GM10847 (cell line): ENCODE data around the gene CORIN.

Source experiments
- POLR2A ChIP-seq: IDR thresholded peaks from 2 replicates; pipeline ENCODE4 v1.6.1; 2011; ENCODE audit not compliant: insufficient read length; ENCODE audit errors: extremely low read depth

Gene CORIN

DNA sequence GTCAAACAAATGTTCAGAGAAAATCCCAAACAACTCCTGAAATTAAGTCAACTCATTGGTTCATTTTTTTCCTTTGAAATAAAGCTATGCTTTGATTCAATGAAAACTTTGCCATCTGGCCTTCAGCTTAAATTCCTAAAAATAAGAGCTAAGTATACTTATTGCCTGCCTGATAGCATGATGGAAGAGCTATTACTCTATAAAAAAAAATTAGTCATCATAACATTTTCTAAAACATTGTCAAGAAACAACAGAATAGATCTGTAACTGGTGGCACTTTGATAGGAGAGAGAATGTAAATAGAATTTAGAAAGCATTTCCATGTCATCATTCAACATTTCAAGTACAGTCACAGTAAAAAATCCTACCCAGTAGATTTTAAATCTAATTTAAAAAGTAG is 136.6 kb downstream of the CORIN start:
- TF ChIP-seq POLR2A, result no peak

DNA sequence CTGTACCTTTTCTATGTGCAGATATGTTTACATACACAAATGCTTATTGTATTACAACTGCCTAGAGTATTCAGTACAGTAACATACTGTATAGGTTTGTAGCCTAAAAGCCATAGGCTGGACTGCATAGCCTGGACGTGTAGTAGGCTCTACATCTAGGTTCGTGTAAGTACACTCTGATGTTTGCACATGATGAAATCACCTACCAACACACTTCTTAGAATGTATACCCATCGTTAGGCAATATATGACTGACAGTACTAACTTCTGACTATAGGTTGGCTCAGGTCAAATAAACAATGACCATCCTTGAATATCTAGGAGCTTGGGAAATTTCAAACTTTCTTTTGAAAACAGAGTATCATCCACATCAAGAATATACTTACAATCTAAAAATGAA is 139.0 kb downstream of the CORIN start:
- TF ChIP-seq POLR2A, result no peak

DNA sequence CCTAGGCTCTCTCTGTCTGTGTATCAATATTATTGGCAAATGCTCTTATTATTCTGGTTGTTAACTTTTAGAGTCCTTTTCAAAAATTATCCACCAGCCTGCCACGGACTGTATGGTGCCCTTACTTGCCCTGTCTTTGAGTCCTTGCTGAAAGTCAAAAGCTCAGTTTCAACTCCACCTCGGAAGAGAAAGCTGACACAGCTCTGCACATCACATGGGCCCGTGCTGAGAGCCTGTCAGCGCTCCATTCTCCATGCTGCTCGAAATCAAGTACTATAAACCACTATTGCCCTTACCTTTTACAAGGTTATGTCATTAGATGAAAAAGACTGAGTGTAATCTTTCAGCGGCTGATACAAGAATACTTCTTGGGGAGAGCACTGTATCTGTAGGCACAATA is 141.0 kb downstream of the CORIN start:
- TF ChIP-seq POLR2A, result no peak

DNA sequence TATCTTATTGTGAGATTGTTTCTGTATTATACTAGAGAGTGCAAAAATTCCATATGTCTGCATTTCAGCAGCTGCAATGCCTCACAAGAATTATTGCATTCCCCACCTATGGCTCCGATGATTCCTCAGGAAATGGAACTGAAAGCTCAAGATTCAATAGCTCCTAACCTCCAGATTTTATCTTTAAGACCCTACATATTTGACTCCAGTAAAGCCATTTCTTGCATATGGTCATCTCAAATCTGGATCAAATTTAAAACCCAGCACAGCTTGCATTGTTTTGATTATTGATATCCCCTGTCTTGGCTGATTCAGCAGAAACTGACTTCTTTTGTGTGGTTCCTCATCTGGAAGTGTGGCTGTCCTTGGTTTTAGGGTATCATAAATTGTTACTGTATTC is 142.6 kb downstream of the CORIN start:
- no peak for TF ChIP-seq POLR2A

DNA sequence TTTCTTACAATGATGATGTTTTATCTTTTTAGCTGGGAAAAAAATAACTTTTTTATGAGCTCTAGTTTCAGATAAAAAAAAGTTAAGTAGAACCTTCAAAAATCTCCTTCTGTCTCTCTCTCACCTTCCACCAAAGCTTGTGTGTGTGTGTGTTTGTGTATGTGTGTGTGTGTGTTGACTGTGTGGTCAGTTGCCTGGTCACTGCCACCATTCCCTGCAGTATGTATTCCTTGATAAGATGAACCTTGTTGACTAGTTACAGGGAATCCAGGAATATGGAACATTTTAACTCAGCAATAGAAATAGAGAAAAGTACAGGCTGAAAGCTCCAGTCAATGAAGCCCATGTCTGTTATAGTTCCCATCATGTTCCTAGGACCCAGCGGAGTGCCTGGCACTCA is 143.5 kb downstream of the CORIN start:
- no peak for TF ChIP-seq POLR2A

DNA sequence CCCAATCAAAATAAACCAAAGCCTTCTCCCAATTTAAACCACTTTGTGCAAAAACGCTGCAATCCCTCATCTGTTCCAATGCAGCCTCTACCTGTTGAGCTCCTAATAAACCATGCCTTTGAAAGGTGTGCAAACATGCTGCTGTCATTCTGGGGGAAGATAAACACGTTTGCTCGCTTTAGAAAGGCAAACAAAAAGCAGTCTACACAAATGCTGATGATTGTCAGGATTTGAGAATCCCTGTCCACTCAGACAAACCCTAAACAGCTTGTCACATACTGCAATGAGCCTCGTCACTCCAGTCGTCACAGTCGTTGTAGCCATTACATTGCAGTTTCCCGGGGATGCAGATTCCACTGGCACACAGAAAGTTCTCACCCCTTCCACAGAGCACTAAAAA is 145.2 kb downstream of the CORIN start:
- TF ChIP-seq POLR2A, result no peak

DNA sequence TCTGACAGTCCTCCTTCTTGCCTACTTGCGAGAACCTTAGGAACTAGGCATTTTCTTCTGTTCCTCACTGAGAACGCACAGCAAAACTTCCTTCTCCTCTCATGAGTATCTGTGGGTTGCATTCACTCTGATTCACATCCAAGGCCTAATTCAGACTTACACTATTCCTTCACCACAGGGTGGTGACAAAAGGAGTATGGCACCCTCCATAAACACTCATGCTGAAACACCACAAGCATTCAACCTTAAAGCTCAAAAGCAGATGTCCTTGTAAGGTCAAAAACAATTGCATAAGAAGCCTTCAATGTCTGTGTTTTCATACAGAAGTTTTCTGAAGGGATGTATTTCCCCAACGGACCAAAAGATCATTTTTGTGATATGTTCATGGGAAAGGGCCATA is 147.3 kb downstream of the CORIN start:
- TF ChIP-seq POLR2A, result no peak

DNA sequence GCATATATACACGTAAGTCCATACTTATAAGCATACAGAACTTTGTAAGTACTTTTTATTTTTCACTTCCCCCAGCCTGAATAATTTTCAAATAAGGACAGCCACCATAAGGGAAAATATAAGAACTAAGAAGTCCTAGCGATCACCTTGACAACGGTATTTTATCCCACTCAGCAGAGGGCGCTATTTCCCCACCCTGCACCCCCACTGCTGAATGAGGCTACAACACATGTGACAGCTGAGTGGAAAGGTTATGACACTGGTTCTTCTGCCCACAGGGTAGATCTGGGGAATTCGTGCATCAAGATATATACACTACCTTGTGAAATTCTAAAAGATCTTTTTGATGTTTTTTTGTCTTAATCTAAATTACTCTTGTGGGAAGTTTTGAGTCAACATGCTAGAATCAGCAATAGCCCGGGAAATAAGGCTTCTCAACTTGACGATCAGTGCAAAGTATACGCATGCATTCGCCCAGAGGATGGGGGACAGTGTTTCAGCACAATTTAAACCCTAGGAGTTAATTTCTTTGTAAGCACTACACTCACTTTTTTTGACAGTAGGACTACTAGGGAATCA is 151.5 kb downstream of the CORIN start:
- TF ChIP-seq POLR2A, result no peak

DNA sequence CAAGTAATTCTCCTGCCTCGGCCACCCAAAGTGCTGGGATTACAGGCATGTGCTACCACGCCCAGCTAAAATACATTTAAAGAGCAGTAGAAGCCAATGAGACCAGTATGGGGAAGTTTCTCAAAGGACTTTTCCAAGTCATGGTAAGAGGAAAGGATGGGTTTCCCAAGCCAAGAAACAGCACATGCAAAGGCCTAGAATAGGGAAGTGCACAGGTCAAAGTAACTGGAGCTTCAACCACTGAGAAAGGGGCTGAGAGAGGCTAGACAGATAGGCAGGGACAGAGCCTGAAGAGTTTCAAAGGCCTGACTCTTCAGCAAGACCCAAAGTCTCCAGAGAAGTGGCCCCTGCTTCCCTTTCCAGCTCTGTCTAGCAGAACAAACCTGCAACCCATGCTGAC is 162.1 kb downstream of the CORIN start:
- no peak for TF ChIP-seq POLR2A

DNA sequence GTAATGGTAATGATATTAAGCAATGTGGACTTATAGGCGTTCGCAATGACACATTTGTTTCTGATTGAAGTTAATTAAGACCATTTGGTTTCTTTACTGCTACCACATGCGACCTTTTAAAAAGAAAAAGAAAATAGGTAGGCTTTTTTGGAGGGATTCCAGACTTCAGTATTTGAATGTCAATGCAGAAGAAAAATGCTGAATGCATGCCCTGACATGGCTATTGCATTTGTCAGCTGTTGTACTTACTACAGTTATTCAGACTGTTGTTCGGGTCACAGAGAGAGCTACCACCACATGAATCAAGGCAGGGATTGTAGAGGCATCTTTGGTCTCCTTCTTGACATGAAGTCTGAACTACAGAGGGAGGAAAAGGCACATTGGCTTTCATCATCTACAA is 163.7 kb downstream of the CORIN start:
- TF ChIP-seq POLR2A, result no peak

DNA sequence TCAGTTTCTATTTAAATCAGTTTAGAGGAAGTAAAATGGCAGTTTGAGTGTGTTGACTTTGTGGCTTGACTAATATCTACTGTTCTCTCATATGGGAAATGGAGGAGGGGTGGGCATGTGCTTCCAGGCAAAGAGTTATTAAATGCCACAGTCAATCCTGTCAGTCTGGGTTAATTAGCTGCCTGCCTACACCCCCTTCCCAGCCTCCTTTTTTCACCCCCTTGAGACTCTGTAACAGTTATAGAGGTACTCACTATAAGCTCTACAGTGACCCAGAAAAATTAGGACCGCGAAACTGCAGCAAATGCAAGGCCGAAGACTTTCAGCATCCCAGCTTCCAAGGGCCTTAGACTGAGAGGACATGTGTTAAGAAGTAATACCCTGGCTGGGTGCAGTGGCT is 165.2 kb downstream of the CORIN start:
- TF ChIP-seq POLR2A, result no peak

DNA sequence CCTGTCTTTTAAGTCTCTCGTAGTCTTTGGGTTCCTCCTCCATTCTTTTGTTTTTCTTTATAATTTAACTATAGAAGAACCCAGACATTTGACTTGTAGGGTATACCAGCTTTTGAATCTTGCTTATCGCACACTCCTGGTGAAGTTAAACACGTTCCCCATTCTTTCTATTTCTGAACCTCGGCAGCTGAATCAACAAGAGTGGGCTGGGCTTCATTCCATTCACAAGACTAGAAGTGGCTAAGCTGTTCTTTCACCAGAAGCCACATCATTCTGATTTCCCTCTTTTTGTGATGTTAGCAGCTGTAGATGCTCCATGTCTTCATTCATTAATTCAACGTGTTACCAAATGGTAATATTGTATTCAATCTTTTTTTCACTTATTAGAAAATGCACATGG is 167.9 kb downstream of the CORIN start:
- no peak for TF ChIP-seq POLR2A

DNA sequence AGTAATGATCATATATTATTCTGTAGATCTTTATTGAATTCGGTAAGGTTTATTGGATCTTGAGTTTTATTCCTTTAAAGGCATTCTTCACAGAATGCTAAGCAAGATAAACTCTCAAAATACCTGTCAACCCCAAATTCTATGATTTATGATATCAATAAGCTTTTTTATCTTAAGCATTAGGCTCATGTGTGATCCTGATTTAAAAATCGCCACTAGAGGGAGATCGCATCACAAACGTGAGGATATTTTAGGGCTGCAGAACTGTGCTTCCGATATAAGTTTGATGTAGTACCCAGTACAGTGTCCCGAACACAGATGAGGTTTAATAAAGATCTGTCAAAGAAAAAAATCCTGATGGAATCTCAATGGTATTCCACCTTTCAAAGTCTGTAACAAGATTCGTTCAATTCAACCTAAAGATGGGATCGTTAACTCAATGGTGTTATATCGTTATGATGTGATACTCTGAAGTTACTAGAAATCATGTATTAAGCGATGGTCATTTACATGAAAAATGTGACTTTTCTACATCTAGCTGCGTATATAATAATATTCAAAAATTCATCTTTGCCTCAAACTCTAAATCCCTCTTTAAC is 169.0 kb downstream of the CORIN start:
- TF ChIP-seq POLR2A, result no peak

DNA sequence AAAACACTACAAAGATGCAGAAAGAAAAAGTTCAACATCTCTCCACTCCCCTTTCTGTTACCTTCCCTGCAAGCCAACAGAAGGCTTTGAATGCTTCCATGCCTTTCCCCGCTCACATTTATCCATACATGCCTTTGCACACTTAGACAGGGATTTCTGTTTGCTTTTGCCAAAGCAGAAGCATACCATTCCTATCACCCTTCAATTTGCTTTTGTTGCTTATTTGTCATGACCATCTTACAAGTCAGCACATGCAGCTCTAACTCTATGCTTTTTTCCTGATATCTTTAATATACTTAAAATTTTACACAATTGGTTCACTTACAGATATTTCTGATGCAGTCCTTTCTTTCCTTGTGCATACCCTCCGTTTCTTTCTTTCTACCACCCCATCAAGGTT is 169.6 kb downstream of the CORIN start:
- TF ChIP-seq POLR2A, result no peak

DNA sequence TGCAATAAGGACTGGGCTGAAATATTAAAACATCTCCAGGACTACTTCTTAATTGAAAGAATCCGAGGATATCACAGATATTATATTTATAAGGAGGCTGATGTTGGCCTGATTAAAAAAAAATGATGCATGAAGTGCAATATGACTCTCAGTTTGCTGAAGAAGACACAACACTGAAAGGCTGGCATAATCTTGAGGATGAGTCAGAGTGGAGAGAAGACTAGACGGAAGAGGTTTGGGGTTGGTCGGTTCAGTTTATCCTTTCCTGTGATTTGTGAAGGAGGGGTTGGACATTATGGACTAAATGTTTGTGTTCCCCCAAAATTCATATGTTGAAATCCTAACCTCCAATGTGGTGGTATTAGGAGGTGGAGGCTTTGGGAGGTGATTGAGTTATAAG is 170.3 kb downstream of the CORIN start:
- TF ChIP-seq POLR2A, result no peak

DNA sequence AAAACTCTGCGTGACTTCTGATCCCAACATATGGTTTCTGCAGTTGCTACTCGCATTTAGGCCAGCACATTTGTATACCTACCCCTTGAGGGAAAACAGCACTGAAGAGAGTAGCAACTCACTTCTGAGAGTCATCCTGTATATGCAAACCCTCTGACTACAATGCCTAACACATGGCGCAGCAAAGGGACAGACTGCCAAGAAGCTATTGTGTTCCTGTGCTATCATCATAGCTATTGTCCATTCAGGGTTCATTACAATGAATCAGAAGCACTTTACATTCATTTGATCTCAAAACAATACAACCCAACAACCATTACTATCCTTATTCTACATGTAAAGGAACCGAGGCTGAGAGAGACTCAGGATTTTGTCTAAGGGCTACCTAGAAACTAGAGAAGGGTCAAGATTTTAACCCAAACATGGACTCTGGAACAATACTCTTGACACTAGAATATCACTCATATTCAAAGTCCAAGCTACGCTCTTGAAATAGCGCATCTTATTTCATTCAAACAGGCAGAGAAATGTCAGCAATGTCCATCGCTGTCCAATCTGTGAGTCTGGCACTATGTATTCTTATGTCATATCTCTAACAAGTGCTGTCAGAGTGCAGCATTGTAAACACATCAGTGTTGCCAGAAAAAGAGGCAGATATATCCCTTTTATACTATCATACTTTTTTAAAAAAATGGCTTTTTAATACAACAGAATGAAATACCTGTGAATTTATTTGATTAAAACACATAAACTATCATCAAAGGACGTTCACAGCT is 173.6 kb downstream of the CORIN start:
- no peak for TF ChIP-seq POLR2A

DNA sequence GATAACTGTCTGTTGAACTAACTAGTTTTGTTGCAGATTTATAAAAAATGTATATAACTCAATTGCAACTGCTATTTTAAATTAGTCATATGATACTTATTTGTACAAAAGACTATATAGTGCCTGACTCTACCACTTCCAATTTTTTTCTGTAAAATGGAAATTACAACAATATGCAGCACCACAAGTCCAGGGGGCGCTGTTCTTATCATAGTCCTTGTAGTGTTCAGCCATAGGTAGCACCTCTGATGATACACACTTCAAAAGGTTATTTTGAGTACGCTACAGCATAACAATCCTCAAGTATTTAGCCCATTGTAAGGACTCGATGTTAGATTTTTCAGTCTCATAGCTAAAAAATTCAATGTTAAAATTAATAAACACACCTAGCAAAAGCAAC is 174.9 kb downstream of the CORIN start:
- no peak for TF ChIP-seq POLR2A

DNA sequence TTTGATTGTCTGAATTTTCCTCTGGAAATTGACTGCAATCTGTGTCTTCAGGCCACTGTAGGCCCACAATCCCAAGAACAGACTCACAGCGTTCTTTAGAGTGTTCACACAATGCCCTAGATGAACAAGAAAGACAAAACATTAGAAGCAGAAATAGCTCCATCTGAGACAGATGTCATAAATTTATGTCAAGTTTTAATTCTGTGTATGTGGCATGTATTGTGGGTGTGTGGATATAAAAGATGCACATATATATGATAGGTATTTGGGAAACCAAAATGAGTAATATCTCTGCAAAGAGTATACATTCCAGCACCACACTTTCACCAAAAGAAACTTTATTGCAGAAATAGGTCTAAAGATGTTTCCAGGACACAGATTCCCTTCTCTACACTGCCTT is 176.1 kb downstream of the CORIN start:
- TF ChIP-seq POLR2A, result no peak

DNA sequence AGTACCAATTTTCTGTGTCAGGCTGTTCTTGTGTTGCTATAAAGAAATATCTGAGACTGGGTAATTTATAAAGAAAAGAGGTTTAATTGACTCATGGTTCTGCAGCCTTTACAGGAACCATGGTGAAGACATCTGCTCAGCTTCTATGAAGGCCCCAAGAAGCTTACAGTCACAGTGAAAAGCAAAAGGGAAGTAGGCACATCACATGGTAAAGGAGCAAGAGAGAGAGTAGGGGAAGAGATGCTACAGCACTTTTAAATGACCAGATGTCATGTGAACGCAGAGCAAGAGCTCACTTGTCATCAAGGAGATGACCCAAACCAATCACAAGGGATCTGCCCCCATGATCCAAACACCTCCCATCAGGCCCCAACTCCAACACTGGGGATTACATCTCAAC is 178.5 kb downstream of the CORIN start:
- no peak for TF ChIP-seq POLR2A
